Measurements from ENCODE around the gene GFRA1.

DNA sequence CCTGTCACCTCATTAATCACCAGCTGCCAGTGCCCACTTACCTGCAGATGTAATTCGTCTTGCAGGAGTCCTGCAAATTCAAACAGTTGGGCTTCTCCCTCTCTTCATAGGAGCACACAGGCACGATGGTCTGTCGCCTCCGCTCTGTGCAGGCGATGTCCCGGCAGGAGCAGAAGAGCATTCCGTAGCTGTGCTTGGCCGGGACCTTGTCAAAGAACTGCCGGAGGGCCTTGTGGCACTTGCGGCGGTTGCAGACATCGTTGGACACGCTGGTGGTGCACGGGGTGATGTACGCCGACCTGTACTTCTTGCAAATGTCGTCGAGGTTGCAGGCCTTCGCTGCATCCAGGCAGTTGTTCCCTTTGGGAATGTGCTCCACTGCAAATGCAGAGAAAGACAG lies 147.8 kb downstream of the GFRA1 start:
- TF ChIP-seq, protein P1, sequence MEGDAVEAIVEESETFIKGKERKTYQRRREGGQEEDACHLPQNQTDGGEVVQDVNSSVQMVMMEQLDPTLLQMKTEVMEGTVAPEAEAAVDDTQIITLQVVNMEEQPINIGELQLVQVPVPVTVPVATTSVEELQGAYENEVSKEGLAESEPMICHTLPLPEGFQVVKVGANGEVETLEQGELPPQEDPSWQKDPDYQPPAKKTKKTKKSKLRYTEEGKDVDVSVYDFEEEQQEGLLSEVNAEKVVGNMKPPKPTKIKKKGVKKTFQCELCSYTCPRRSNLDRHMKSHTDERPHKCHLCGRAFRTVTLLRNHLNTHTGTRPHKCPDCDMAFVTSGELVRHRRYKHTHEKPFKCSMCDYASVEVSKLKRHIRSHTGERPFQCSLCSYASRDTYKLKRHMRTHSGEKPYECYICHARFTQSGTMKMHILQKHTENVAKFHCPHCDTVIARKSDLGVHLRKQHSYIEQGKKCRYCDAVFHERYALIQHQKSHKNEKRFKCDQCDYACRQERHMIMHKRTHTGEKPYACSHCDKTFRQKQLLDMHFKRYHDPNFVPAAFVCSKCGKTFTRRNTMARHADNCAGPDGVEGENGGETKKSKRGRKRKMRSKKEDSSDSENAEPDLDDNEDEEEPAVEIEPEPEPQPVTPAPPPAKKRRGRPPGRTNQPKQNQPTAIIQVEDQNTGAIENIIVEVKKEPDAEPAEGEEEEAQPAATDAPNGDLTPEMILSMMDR (IDR thresholded peaks at IDR 0.05; ENCODE audit: poor library complexity): no peak
- no peak for TF ChIP-seq EZH2 (IDR thresholded peaks at IDR 0.05; ENCODE audit: borderline replicate concordance)

Measured in hepatocyte (in vitro differentiated cells).